DOHH2 (cell line): ENCODE data around the gene MAPK11.

Experiments used
- H3F3A ChIP-seq: fragments of 200-600 bp; sonication (generic), shearing (Covaris generic); 2 replicates; pipeline ENCODE4 v1.6.0; 2016; ENCODE audit warnings: antibody characterized with exemption, mild to moderate bottlenecking; ENCODE audit not compliant: control insufficient read depth, insufficient read depth
- H3K27ac ChIP-seq: fragments of 200-600 bp; sonication (generic); 2 replicates; pipeline ENCODE4 v1.5.1; 2014; ENCODE audit warnings: low read depth, mild to moderate bottlenecking, low read length, moderate library complexity
- H3K27me3 ChIP-seq: fragments of 200-600 bp; sonication (generic); 2 replicates; pipeline ENCODE4 v1.6.1; 2014; ENCODE audit warnings: mild to moderate bottlenecking, low read length, mixed read lengths; ENCODE audit not compliant: control insufficient read depth
- H3K36me3 ChIP-seq: fragments of 200-600 bp; sonication (generic); 2 replicates; pipeline ENCODE4 v1.6.1; 2014; ENCODE audit warnings: mild to moderate bottlenecking, low read length, moderate library complexity, mixed read lengths; ENCODE audit not compliant: control insufficient read depth
- H3K4me1 ChIP-seq: fragments of 200-600 bp; sonication (generic); 2 replicates; pipeline ENCODE4 v1.6.1; 2014; ENCODE audit warnings: mild to moderate bottlenecking, low read length, mixed read lengths; ENCODE audit not compliant: control insufficient read depth
- H3K4me2 ChIP-seq: fragments of 200-600 bp; sonication (generic); 2 replicates; pipeline ENCODE4 v1.6.0; 2014; ENCODE audit warnings: mild to moderate bottlenecking, low read length, moderate library complexity
- H3K4me3 ChIP-seq: fragments of 200-600 bp; sonication (generic); 2 replicates; pipeline ENCODE4 v1.5.1; 2014; ENCODE audit warnings: mild to moderate bottlenecking, low read length, mixed read lengths
- H3K79me2 ChIP-seq: fragments of 200-600 bp; sonication (generic); 2 replicates; pipeline ENCODE4 v1.6.1; 2014; ENCODE audit warnings: mild to moderate bottlenecking, low read length, mixed read lengths; ENCODE audit not compliant: control insufficient read depth
- H3K9me2 ChIP-seq: fragments of 200-600 bp; sonication (generic); replicated peaks from 2 replicates; pipeline ENCODE4 v1.6.1; 2014; ENCODE audit warnings: mild to moderate bottlenecking, low read length, mixed read lengths; ENCODE audit not compliant: control insufficient read depth
- H3K9me3 ChIP-seq: fragments of 200-600 bp; sonication (generic); 2 replicates; pipeline ENCODE4 v1.6.1; 2014; ENCODE audit warnings: antibody characterized with exemption, low read length, mixed read lengths; ENCODE audit not compliant: control insufficient read depth, insufficient read depth
- H4K20me1 ChIP-seq: fragments of 200-600 bp; sonication (generic); 2 replicates; pipeline ENCODE4 v1.6.0; 2014; ENCODE audit warnings: low read depth, mild to moderate bottlenecking, antibody characterized with exemption, low read length, moderate library complexity; ENCODE audit not compliant: control insufficient read depth, insufficient read depth
- EZH2phosphoT487 ChIP-seq: fragments of 200-600 bp; sonication (generic); IDR thresholded peaks from 2 replicates; pipeline ENCODE4 v1.6.1; 2017; ENCODE audit warnings: borderline replicate concordance, mild to moderate bottlenecking, antibody characterized with exemption, low read length, moderate library complexity, mixed read lengths
- TF ChIP-seq, protein P1 (sequence below): fragments of 200-600 bp; sonication (generic); IDR thresholded peaks from one replicate; pipeline ENCODE4 v1.5.1; 2014; ENCODE audit warnings: antibody characterized with exemption, mild to moderate bottlenecking, low read depth, low read length; ENCODE audit not compliant: poor library complexity, severe bottlenecking

The MAPK11 gene

DNA sequence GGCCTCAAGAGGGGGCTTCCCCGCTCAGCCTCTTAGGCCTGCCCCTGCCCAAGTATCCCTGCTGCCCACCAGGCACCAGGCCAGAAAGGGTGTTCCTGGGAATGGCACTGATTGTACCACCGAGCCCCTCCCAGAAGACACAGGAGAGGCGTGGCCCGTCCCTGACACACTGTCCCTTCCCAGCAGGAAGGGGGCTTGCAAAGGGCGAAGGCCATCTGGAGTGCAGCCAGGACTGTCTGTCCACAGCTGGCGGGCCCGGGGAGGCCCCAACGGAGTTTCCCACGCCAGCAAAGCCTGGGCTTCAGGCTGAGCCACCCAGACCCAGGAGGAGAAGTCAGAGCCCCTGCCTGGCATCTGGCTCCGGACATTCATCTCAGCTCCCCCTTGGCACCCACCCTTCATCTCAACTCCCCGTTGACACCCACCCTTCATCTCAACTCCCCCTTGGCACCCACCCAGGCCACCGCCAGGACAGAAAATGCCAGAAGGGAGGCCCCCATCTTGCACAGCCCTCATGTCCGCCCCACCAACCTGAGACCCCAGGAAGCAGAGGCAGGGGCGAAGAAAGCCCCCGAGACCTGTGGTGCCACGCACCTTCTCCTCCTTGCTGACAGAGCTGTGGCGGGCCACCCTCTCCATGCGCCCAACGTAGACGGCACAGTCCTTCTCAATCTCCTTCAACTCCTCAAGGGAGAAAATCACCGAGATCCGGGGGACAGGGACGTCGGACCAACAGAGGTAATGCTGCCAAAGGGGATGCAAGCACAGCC lies 44.8 kb downstream of the MAPK11 start:
- no peaks in the 10 kb centered on the region for H4K20me1 ChIP-seq
- H3K79me2 ChIP-seq, result no peaks in the 10 kb centered on the region
- H3K27me3 ChIP-seq, result no peaks in the 10 kb centered on the region
- no peaks in the 10 kb centered on the region for H3K9me3 ChIP-seq
- no peak overlapping the region for H3K4me3 ChIP-seq
- no peaks in the 10 kb centered on the region for H3K9me2 ChIP-seq
- no peak overlapping the region for H3K27ac ChIP-seq
- H3K4me2 ChIP-seq, result no peak overlapping the region
- no peaks in the 10 kb centered on the region for H3K4me1 ChIP-seq
- H3F3A ChIP-seq, result no peaks in the 10 kb centered on the region
- H3K36me3 ChIP-seq, result peaks cover 54% of the 10 kb centered on the region
- TF ChIP-seq, protein P1, sequence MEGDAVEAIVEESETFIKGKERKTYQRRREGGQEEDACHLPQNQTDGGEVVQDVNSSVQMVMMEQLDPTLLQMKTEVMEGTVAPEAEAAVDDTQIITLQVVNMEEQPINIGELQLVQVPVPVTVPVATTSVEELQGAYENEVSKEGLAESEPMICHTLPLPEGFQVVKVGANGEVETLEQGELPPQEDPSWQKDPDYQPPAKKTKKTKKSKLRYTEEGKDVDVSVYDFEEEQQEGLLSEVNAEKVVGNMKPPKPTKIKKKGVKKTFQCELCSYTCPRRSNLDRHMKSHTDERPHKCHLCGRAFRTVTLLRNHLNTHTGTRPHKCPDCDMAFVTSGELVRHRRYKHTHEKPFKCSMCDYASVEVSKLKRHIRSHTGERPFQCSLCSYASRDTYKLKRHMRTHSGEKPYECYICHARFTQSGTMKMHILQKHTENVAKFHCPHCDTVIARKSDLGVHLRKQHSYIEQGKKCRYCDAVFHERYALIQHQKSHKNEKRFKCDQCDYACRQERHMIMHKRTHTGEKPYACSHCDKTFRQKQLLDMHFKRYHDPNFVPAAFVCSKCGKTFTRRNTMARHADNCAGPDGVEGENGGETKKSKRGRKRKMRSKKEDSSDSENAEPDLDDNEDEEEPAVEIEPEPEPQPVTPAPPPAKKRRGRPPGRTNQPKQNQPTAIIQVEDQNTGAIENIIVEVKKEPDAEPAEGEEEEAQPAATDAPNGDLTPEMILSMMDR, result no peak
- no peak for TF ChIP-seq EZH2phosphoT487

DNA sequence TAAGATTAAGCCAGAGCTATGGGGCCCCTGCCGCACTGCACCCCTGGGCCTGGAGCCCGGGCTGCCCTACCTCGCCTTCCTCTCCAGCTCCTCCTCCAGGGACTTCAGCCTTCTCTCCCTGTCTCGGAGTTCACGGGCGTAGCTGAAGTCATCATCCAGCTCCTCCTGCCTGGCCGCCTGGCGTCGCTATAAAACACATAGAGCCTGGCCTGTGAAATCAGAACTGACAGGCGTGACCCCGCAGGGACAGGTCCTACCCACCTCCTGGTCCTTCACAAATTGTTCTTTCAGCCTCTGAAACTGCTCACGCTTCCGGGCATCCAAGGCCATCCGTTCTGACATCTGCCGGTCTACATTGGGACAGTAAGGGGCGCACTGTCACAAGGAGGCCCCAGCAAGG lies 46.1 kb downstream of the MAPK11 start:
- no peaks in the 10 kb centered on the region for H3K9me3 ChIP-seq
- H3K79me2 ChIP-seq, result no peaks in the 10 kb centered on the region
- no peak overlapping the region for H3K4me2 ChIP-seq
- H3K36me3 ChIP-seq, result peaks cover 59% of the 10 kb centered on the region
- H4K20me1 ChIP-seq, result no peaks in the 10 kb centered on the region
- no peak for TF ChIP-seq EZH2phosphoT487
- TF ChIP-seq, protein P1, result no peak
- H3K27ac ChIP-seq, result no peak overlapping the region
- H3F3A ChIP-seq, result no peaks in the 10 kb centered on the region
- H3K4me1 ChIP-seq, result no peaks in the 10 kb centered on the region
- H3K27me3 ChIP-seq, result no peaks in the 10 kb centered on the region
- no peak overlapping the region for H3K4me3 ChIP-seq
- H3K9me2 ChIP-seq, result no peaks in the 10 kb centered on the region

DNA sequence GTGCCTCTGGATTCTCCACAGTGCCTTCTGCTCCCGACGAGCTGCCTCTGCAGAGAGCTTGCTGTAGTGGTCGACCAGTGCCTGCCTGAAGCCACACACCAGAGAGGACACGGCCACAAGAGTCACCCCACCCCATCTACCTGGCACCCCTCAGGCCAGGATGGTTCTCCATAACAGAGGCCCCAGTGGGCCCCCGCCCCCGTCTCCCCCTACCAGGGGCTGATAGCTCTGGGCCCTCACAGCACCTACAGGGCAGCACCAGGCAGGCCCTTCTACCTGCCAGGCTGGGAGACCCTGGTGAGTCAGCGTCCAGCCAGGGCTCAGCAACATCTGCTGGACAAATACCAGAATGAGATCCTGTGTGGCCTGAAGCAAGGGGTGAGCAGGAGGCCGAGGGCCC lies 47.7 kb downstream of the MAPK11 start:
- Histone ChIP-seq H3K9me2 (no peaks in the 10 kb centered on the region), H3F3A (no peaks in the 10 kb centered on the region), H3K27ac (no peak overlapping the region), H3K27me3 (no peaks in the 10 kb centered on the region), H3K79me2 (no peaks in the 10 kb centered on the region), H3K4me3 (no peak overlapping the region), H4K20me1 (no peaks in the 10 kb centered on the region), H3K36me3 (peaks cover 71% of the 10 kb centered on the region), H3K9me3 (no peaks in the 10 kb centered on the region), H3K4me2 (no peak overlapping the region), H3K4me1 (no peaks in the 10 kb centered on the region)
- TF ChIP-seq, protein P1, result no peak
- TF ChIP-seq EZH2phosphoT487, result no peak
